H1 (cell line): ENCODE measurements around the gene JMJD7. TPM values are rescaled to one million over a fixed set of nuclear protein-coding genes. Genes with fewer than 3 reads are reported as not detected.

Experiments used
- CTCF ChIA-PET: fragments of 300-600 bp; sonication (Branson Sonifier 250); formaldehyde crosslinking; loops from one replicate; lab custom pipeline; 2021; ENCODE audit not compliant: partially characterized antibody; lab: Charles Lee
- POLR2A ChIA-PET: fragments of 300-600 bp; sonication (Branson Sonifier 250); formaldehyde crosslinking; loops from one replicate; lab custom pipeline; 2021; ENCODE audit warnings: inconsistent platforms; ENCODE audit not compliant: partially characterized antibody; lab: Charles Lee
- DNase-seq, 2 experiments: peaks; one replicate each; pipeline versions ENCODE4 v3.0.0 to v3.0.0-alpha.2; 2010 to 2022; ENCODE audit warnings: low spot score in 2 of 2, low read depth in 1 of 2, mixed read lengths in 1 of 2
- FAIRE-seq: peaks from 2 replicates; lab custom pipeline; 2011; peaks lifted over from hg19 to GRCh38; lab: Jason Lieb, UNC
- H2AFZ ChIP-seq: 2 replicates; pipeline ENCODE4 v1.8.1; 2012; ENCODE audit warnings: low read length, inconsistent platforms
- H2AK5ac ChIP-seq: 2 replicates; pipeline ENCODE4 v1.6.1; 2013; ENCODE audit warnings: low read depth, low read length
- H2BK120ac ChIP-seq: replicated peaks from 2 replicates; pipeline ENCODE3; 2013; ENCODE audit warnings: low read depth, low read length, inconsistent platforms
- H2BK12ac ChIP-seq: 2 replicates; pipeline ENCODE4 v1.6.1; 2013; ENCODE audit warnings: low read depth, low read length
- H2BK15ac ChIP-seq: 2 replicates; pipeline ENCODE4 v1.6.1; 2013; ENCODE audit warnings: low read length
- H2BK20ac ChIP-seq: 2 replicates; pipeline ENCODE4 v1.6.1; 2013; ENCODE audit warnings: low read length
- H2BK5ac ChIP-seq: 2 replicates; pipeline ENCODE4 v1.6.1; 2013; ENCODE audit warnings: low read depth, low read length
- H3K14ac ChIP-seq: 2 replicates; pipeline ENCODE4 v1.6.1; 2013; ENCODE audit warnings: inconsistent platforms; ENCODE audit not compliant: insufficient read length
- H3K18ac ChIP-seq: 2 replicates; pipeline ENCODE4 v1.6.1; 2013; ENCODE audit warnings: low read length; ENCODE audit errors: extremely low read depth
- H3K23ac ChIP-seq: 2 replicates; pipeline ENCODE4 v1.6.1; 2013; ENCODE audit warnings: inconsistent platforms; ENCODE audit not compliant: insufficient read length
- H3K23me2 ChIP-seq: 2 replicates; pipeline ENCODE4 v1.6.1; 2013; ENCODE audit warnings: low read depth, low read length
- H3K27ac ChIP-seq: 2 replicates; pipeline ENCODE4 v1.6.1; 2011; ENCODE audit warnings: low read depth, low read length, inconsistent platforms
- H3K27me3 ChIP-seq, 4 experiments: replicated peaks in 1 of 4; 1 replicate in 1 of 4; 2 replicates in 3 of 4; pipeline versions ENCODE4 v1.6.1 to v1.8.1; 2011 to 2013; ENCODE audit warnings: low read length in 3 of 4, mild to moderate bottlenecking in 3 of 4, inconsistent platforms in 2 of 4, mixed read lengths in 2 of 4, moderate library complexity in 1 of 4; ENCODE audit not compliant: control insufficient read depth in 3 of 4, insufficient read depth in 3 of 4; ENCODE audit errors: extremely low read depth in 1 of 4
- H3K36me3 ChIP-seq, 4 experiments: 2 replicates each; pipeline versions ENCODE4 v1.6.1 to v1.8.1; 2011 to 2013; ENCODE audit warnings: mild to moderate bottlenecking in 4 of 4, low read length in 3 of 4, moderate library complexity in 2 of 4, control low read depth in 1 of 4, inconsistent platforms in 1 of 4; ENCODE audit not compliant: insufficient read depth in 4 of 4, control insufficient read depth in 2 of 4
- H3K4ac ChIP-seq: replicated peaks from 2 replicates; pipeline ENCODE3; 2013; ENCODE audit warnings: low read length, low read depth, mixed read lengths, inconsistent platforms; ENCODE audit not compliant: insufficient read length
- H3K4me1 ChIP-seq, 4 experiments: replicated peaks in 1 of 4; 1 replicate in 1 of 4; 2 replicates in 3 of 4; pipeline versions ENCODE4 v1.6.1 to v1.8.1; 2011 to 2013; ENCODE audit warnings: low read length in 3 of 4, inconsistent platforms in 2 of 4, mixed read lengths in 1 of 4; ENCODE audit not compliant: insufficient read depth in 4 of 4, control insufficient read depth in 3 of 4
- H3K4me2 ChIP-seq, 2 experiments: 2 replicates each; pipeline versions ENCODE4 v1.6.1 to v1.8.1; 2011 to 2013; ENCODE audit warnings: low read depth in 2 of 2, low read length in 2 of 2, control low read depth in 1 of 2, inconsistent platforms in 1 of 2, mild to moderate bottlenecking in 1 of 2; ENCODE audit not compliant: insufficient read depth in 1 of 2
- H3K4me3 ChIP-seq, 4 experiments: fragments of 200-600, 300-600 bp in 1 of 4; sonication (generic), shearing (Covaris generic), sonication (Bioruptor Twin) in 1 of 4; 2 replicates each; pipeline versions ENCODE4 v1.5.1 to v1.8.1; 2011 to 2016; ENCODE audit warnings: low read length in 4 of 4, low read depth in 3 of 4, control low read depth in 2 of 4, inconsistent platforms in 2 of 4, mild to moderate bottlenecking in 2 of 4, mixed read lengths in 1 of 4, moderate library complexity in 1 of 4; ENCODE audit not compliant: insufficient read depth in 2 of 4; ENCODE audit errors: extremely low read depth in 1 of 4
- H3K56ac ChIP-seq: replicated peaks from 2 replicates; pipeline ENCODE3; 2013; ENCODE audit warnings: low read depth, mild to moderate bottlenecking, mixed read lengths, low read length, inconsistent platforms; ENCODE audit not compliant: insufficient read length
- H3K79me1 ChIP-seq: 2 replicates; pipeline ENCODE4 v1.6.1; 2013; ENCODE audit warnings: low read depth, low read length, control low read depth
- H3K79me2 ChIP-seq, 2 experiments: 2 replicates each; pipeline versions ENCODE4 v1.6.1 to v1.8.1; 2012 to 2013; ENCODE audit warnings: low read length in 2 of 2, mild to moderate bottlenecking in 2 of 2, inconsistent platforms in 1 of 2; ENCODE audit not compliant: insufficient read depth in 2 of 2, control insufficient read depth in 1 of 2
- H3K9ac ChIP-seq, 4 experiments: replicated peaks in 1 of 4; 1 replicate in 1 of 4; 2 replicates in 3 of 4; pipeline versions ENCODE4 v1.6.1 to v1.8.1; 2011 to 2013; ENCODE audit warnings: low read depth in 3 of 4, low read length in 3 of 4, control low read depth in 2 of 4, mild to moderate bottlenecking in 2 of 4, moderate library complexity in 2 of 4, inconsistent platforms in 1 of 4; ENCODE audit errors: extremely low read depth in 1 of 4
- H3K9me3 ChIP-seq, 2 experiments: 2 replicates each; pipeline versions ENCODE4 v1.6.1 to v1.8.1; 2012 to 2013; ENCODE audit warnings: mild to moderate bottlenecking in 2 of 2, moderate library complexity in 2 of 2, control low read depth in 1 of 2, inconsistent platforms in 1 of 2, low read depth in 1 of 2, low read length in 1 of 2, mixed read lengths in 1 of 2; ENCODE audit not compliant: insufficient read depth in 2 of 2
- H4K20me1 ChIP-seq, 2 experiments: replicated peaks in 1 of 2; 2 replicates each; pipeline versions ENCODE3 to v1.8.1; 2011 to 2013; ENCODE audit warnings: inconsistent platforms in 2 of 2, low read length in 2 of 2, mild to moderate bottlenecking in 1 of 2; ENCODE audit not compliant: insufficient read depth in 2 of 2, control insufficient read depth in 1 of 2
- H4K5ac ChIP-seq: 2 replicates; pipeline ENCODE4 v1.6.1; 2013; ENCODE audit warnings: low read length, low read depth, mixed read lengths, inconsistent platforms; ENCODE audit not compliant: insufficient read length
- H4K8ac ChIP-seq: 2 replicates; pipeline ENCODE4 v1.8.0; 2013; ENCODE audit warnings: mild to moderate bottlenecking, moderate library complexity, low read length, inconsistent platforms; ENCODE audit not compliant: insufficient read depth; ENCODE audit errors: extremely low read depth
- H4K91ac ChIP-seq: replicated peaks from 2 replicates; pipeline ENCODE3; 2013; ENCODE audit warnings: low read length, mixed read lengths, inconsistent platforms; ENCODE audit not compliant: insufficient read length
- CEBPB ChIP-seq: IDR thresholded peaks from 2 replicates; pipeline ENCODE4 v1.6.1; 2012; ENCODE audit warnings: low read depth, low read length
- ZNF274 ChIP-seq: IDR thresholded peaks from 2 replicates; pipeline ENCODE4 v1.7.0; 2012; ENCODE audit warnings: low read length, borderline replicate concordance; ENCODE audit errors: extremely low read depth
- WGBS, 2 experiments: shearing (Covaris generic) in 1 of 2; methylation state at CpG; one replicate each; pipeline versions ENCODE4 v1.1.6 to v1.1.7; 2013 to 2015; ENCODE audit warnings: low lambda C conversion rate in 2 of 2, mixed read lengths in 2 of 2, inconsistent platforms in 1 of 2, low coverage in 1 of 2, missing lambda C conversion rate in 1 of 2; ENCODE audit not compliant: insufficient replicate concordance in 2 of 2, insufficient coverage in 1 of 2, insufficient read length in 1 of 2; ENCODE audit errors: extremely low coverage in 1 of 2, missing lambda C conversion rate in 1 of 2; 5-methylcytosine and 5-hydroxymethylcytosine counted together
- polyA plus RNA-seq, 7 experiments: library from polyadenylated mRNA; depleted of rRNA in 3 of 7; stranded (reverse) in 5 of 7; unstranded in 2 of 7; fragments of >200 nt in 5 of 7; fragments of 200-250 nt in 2 of 7; gene quantifications; 1 replicate in 5 of 7; 2 replicates in 1 of 7; 4 replicates in 1 of 7; pipeline versions ENCODE4 v1.2.1 to v1.2.3, GENCODE V29; 2011 to 2013; ENCODE audit warnings: missing spikeins in 2 of 7, mixed read lengths in 2 of 7
- total RNA-seq: library from RNA; stranded (reverse); fragmentation: NEBNext Ultra II Directional; extraction: Animal tissue kit (Norgen Biotek cat#: 25700); gene quantifications from 2 replicates; pipeline ENCODE4 v1.2.1, GENCODE V29; 2021

Gene JMJD7
- total and polyA plus RNA-seq, 2 of the 8 experiments (the other 6 are each of a cell fraction or from before 2014, with no cell fraction given) = 15.0 to 20.0 TPM

DNA sequence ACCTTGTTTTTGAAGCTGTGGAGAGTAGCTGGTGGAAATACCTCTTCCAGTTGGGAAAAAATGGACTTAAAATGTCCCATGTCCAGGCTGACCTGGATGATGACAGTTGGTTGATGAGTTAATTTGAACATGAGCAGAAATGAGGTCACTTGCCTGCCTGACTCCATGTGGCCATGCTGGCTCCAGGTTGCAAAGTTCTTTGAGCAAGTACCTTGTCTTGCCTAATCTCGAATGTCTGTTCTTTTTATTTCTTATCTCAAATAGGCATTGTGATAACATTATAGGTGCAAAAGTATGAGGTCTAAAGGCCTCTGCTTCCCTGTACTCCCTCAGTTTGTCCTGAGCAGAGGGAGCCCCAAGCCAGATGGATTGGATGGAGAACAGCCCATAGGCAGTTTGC lies 44.6 kb upstream of the JMJD7 start:
- Histone ChIP-seq H3K27me3 (no peaks in the 10 kb centered on the region), H3K9ac (no peak overlapping the region), H3K4me1 (peaks cover 2 to 13% (median 4%) of the 10 kb centered on the region in 4 experiments; a peak in 4 of 7 replicates), H2AFZ (no peak overlapping the region), H4K5ac (no peak overlapping the region), H2BK15ac (no peak overlapping the region), H3K79me2 (peaks cover 0 to 10% of the 10 kb centered on the region in 2 experiments; a peak in 1 of 4 replicates), H3K4ac (no peak overlapping the region), H3K36me3 (no peaks in the 10 kb centered on the region), H4K20me1 (no peaks in the 10 kb centered on the region), H3K23me2 (no peaks in the 10 kb centered on the region), H2AK5ac (no peak overlapping the region), H3K14ac (no peak overlapping the region), H2BK120ac (no peak overlapping the region), H3K4me3 (no peak overlapping the region), H3K23ac (no peak overlapping the region), H3K18ac (no peak overlapping the region), H4K8ac (no peak overlapping the region), H2BK5ac (no peak overlapping the region), H3K4me2 (no peak overlapping the region), H2BK20ac (no peak overlapping the region), H3K9me3 (no peaks in the 10 kb centered on the region), H2BK12ac (no peak overlapping the region), H4K91ac (no peak overlapping the region), H3K27ac (no peak overlapping the region), H3K56ac (no peak overlapping the region), H3K79me1 (no peaks in the 10 kb centered on the region; the same call in 1 of the 2 replicates)
- CTCF ChIA-PET = interaction anchor here (1.1 to 3.5 kb wide), 6 partner anchors 9 to 122 kb away, joined by 3 to 32 read pairs (median 4); partner anchors contain the start of gene MAPKBP1
- POLR2A ChIA-PET = interaction anchor here (2.9 kb wide), 1 partner anchor 9 kb away, joined by 14 read pairs; the partner anchor contains the start of gene MAPKBP1
- WGBS, 2 experiments = 91% methylated on average over 1 of the region's 1 CpG; no CpG with 5 or more reads in 1 of the 2 experiments
- DNase-seq = no peak
- FAIRE-seq = no peak
- TF ChIP-seq ZNF274 = no peak
- no peak for TF ChIP-seq CEBPB
